ENCODE data around the gene AQP2.

AQP2 gene

GRCh38 chr12:49939707-49940106 lies 10.8 kb upstream of the AQP2 start:
- Histone ChIP-seq H3K27ac (ENCODE audit: low read depth, low read length) (no peak overlapping the region), H3K79me1 (ENCODE audit: low read length) (no peaks in the 10 kb centered on the region), H3K27me3 (ENCODE audit: insufficient read depth, low read length) (no peaks in the 10 kb centered on the region), H3K23ac (ENCODE audit: low read length) (no peak overlapping the region), H3K79me2 (ENCODE audit: control insufficient read depth, insufficient read depth, low read length, poor library complexity) (no peaks in the 10 kb centered on the region), H3K36me3 (ENCODE audit: control insufficient read depth in 1 of 2, insufficient read depth in 2 of 2, low read length in 2 of 2) (no peaks in the 10 kb centered on the region), H4K12ac (ENCODE audit: low read depth, low read length) (no peak overlapping the region), H4K91ac (ENCODE audit: low read depth, low read length) (no peak overlapping the region), H3K14ac (ENCODE audit: low read length) (no peak overlapping the region), H3K9me3 (ENCODE audit: insufficient read depth, low read depth, low read length) (no peaks in the 10 kb centered on the region), H3K4me1 (ENCODE audit: control insufficient read depth in 1 of 2, insufficient read depth in 2 of 2, low read length in 2 of 2) (no peaks in the 10 kb centered on the region), H3K18ac (ENCODE audit: low read length) (no peak overlapping the region), H4K8ac (ENCODE audit: low read depth, low read length) (no peak overlapping the region), H3K4me2 (ENCODE audit: low read length) (no peak overlapping the region), H2BK5ac (ENCODE audit: low read depth, low read length, poor library complexity) (no peak overlapping the region), H2AFZ (ENCODE audit: insufficient read depth, low read length, poor library complexity) (no peak overlapping the region), H3K4ac (ENCODE audit: low read depth, low read length) (no peak overlapping the region), H2AK5ac (ENCODE audit: low read length) (no peak overlapping the region), H2BK120ac (ENCODE audit: insufficient read depth, low read length, poor library complexity) (no peak overlapping the region), H2BK12ac (ENCODE audit: low read length) (no peak overlapping the region), H3K9ac (ENCODE audit: low read length) (no peak overlapping the region), H3K4me3 (ENCODE audit: low read depth, low read length) (no peak overlapping the region)
- WGBS (ENCODE audit: extremely low coverage, insufficient coverage, insufficient read length): no CpG with 5 or more reads among the region's 1 CpG
- DNase-seq: no peak

- Histone ChIP-seq H3K79me1 (ENCODE audit: low read length) (no peaks in the 10 kb centered on the region), H4K12ac (ENCODE audit: low read depth, low read length) (no peak overlapping the region), H3K14ac (ENCODE audit: low read length) (no peak overlapping the region), H4K8ac (ENCODE audit: low read depth, low read length) (no peak overlapping the region), H2AK5ac (ENCODE audit: low read length) (no peak overlapping the region), H3K18ac (ENCODE audit: low read length) (no peak overlapping the region), H2AFZ (ENCODE audit: insufficient read depth, low read length, poor library complexity) (no peak overlapping the region), H2BK5ac (ENCODE audit: low read depth, low read length, poor library complexity) (no peak overlapping the region), H3K4ac (ENCODE audit: low read depth, low read length) (no peak overlapping the region), H2BK120ac (ENCODE audit: insufficient read depth, low read length, poor library complexity) (no peak overlapping the region), H3K4me2 (ENCODE audit: low read length) (no peak overlapping the region), H3K27ac (ENCODE audit: low read depth, low read length) (no peak overlapping the region), H3K36me3 (ENCODE audit: control insufficient read depth in 1 of 2, insufficient read depth in 2 of 2, low read length in 2 of 2) (no peaks in the 10 kb centered on the region), H2BK12ac (ENCODE audit: low read length) (no peak overlapping the region), H3K27me3 (ENCODE audit: insufficient read depth, low read length) (no peaks in the 10 kb centered on the region), H3K9me3 (ENCODE audit: insufficient read depth, low read depth, low read length) (no peaks in the 10 kb centered on the region), H3K79me2 (ENCODE audit: control insufficient read depth, insufficient read depth, low read length, poor library complexity) (no peaks in the 10 kb centered on the region), H3K4me1 (ENCODE audit: control insufficient read depth in 1 of 2, insufficient read depth in 2 of 2, low read length in 2 of 2) (peaks cover 0 to 2% of the 10 kb centered on the region in 2 experiments), H3K9ac (ENCODE audit: low read length) (no peak overlapping the region), H3K23ac (ENCODE audit: low read length) (no peak overlapping the region), H4K91ac (ENCODE audit: low read depth, low read length) (no peak overlapping the region), H3K4me3 (ENCODE audit: low read depth, low read length) (no peak overlapping the region)
- DNase-seq: no peak
- WGBS (ENCODE audit: extremely low coverage, insufficient coverage, insufficient read length): no CpG with 5 or more reads among the region's 13 CpGs
Measured at GRCh38 chr12:49941556-49942511, 8.7 kb upstream of the AQP2 start.

- H3K79me2 ChIP-seq (ENCODE audit: control insufficient read depth, insufficient read depth, low read length, poor library complexity): no peaks in the 10 kb centered on the region
- peaks cover 0 to 2% of the 10 kb centered on the region in 2 experiments for H3K4me1 ChIP-seq (ENCODE audit: control insufficient read depth in 1 of 2, insufficient read depth in 2 of 2, low read length in 2 of 2)
- H3K9ac ChIP-seq (ENCODE audit: low read length): no peak overlapping the region
- H3K9me3 ChIP-seq (ENCODE audit: insufficient read depth, low read depth, low read length): no peaks in the 10 kb centered on the region
- H3K14ac ChIP-seq (ENCODE audit: low read length): no peak overlapping the region
- H3K4me3 ChIP-seq (ENCODE audit: low read depth, low read length): no peak overlapping the region
- H3K4me2 ChIP-seq (ENCODE audit: low read length): no peak overlapping the region
- H3K79me1 ChIP-seq (ENCODE audit: low read length): no peaks in the 10 kb centered on the region
- no peak overlapping the region for H3K27ac ChIP-seq (ENCODE audit: low read depth, low read length)
- H3K18ac ChIP-seq (ENCODE audit: low read length): no peak overlapping the region
- H4K8ac ChIP-seq (ENCODE audit: low read depth, low read length): no peak overlapping the region
- H3K36me3 ChIP-seq (ENCODE audit: control insufficient read depth in 1 of 2, insufficient read depth in 2 of 2, low read length in 2 of 2): no peaks in the 10 kb centered on the region
- no peak overlapping the region for H2BK12ac ChIP-seq (ENCODE audit: low read length)
- no CpG with 5 or more reads among the region's 3 CpGs for WGBS (ENCODE audit: extremely low coverage, insufficient coverage, insufficient read length)
- H4K91ac ChIP-seq (ENCODE audit: low read depth, low read length): no peak overlapping the region
- no peak overlapping the region for H2AFZ ChIP-seq (ENCODE audit: insufficient read depth, low read length, poor library complexity)
- H4K12ac ChIP-seq (ENCODE audit: low read depth, low read length): no peak overlapping the region
- DNase-seq: no peak
- no peak overlapping the region for H3K23ac ChIP-seq (ENCODE audit: low read length)
- H2BK120ac ChIP-seq (ENCODE audit: insufficient read depth, low read length, poor library complexity): no peak overlapping the region
- no peak overlapping the region for H2AK5ac ChIP-seq (ENCODE audit: low read length)
- H3K4ac ChIP-seq (ENCODE audit: low read depth, low read length): no peak overlapping the region
- H2BK5ac ChIP-seq (ENCODE audit: low read depth, low read length, poor library complexity): no peak overlapping the region
- H3K27me3 ChIP-seq (ENCODE audit: insufficient read depth, low read length): no peaks in the 10 kb centered on the region
Measured at GRCh38 chr12:49942512-49942893, 8.0 kb upstream of the AQP2 start.

GRCh38 chr12:49942921-49943624 lies 7.5 kb upstream of the AQP2 start:
- Histone ChIP-seq H3K27ac (ENCODE audit: low read depth, low read length) (no peak overlapping the region), H2AFZ (ENCODE audit: insufficient read depth, low read length, poor library complexity) (no peak overlapping the region), H3K23ac (ENCODE audit: low read length) (no peak overlapping the region), H3K9me3 (ENCODE audit: insufficient read depth, low read depth, low read length) (no peaks in the 10 kb centered on the region), H2BK12ac (ENCODE audit: low read length) (no peak overlapping the region), H3K4me1 (ENCODE audit: control insufficient read depth in 1 of 2, insufficient read depth in 2 of 2, low read length in 2 of 2) (peaks cover 0 to 2% of the 10 kb centered on the region in 2 experiments), H3K4me3 (ENCODE audit: low read depth, low read length) (no peak overlapping the region), H2BK5ac (ENCODE audit: low read depth, low read length, poor library complexity) (no peak overlapping the region), H4K91ac (ENCODE audit: low read depth, low read length) (no peak overlapping the region), H3K14ac (ENCODE audit: low read length) (no peak overlapping the region), H3K4me2 (ENCODE audit: low read length) (no peak overlapping the region), H3K79me2 (ENCODE audit: control insufficient read depth, insufficient read depth, low read length, poor library complexity) (no peaks in the 10 kb centered on the region), H3K79me1 (ENCODE audit: low read length) (no peaks in the 10 kb centered on the region), H3K4ac (ENCODE audit: low read depth, low read length) (no peak overlapping the region), H4K12ac (ENCODE audit: low read depth, low read length) (no peak overlapping the region), H4K8ac (ENCODE audit: low read depth, low read length) (no peak overlapping the region), H3K27me3 (ENCODE audit: insufficient read depth, low read length) (no peaks in the 10 kb centered on the region), H2AK5ac (ENCODE audit: low read length) (no peak overlapping the region), H3K36me3 (ENCODE audit: control insufficient read depth in 1 of 2, insufficient read depth in 2 of 2, low read length in 2 of 2) (no peaks in the 10 kb centered on the region), H2BK120ac (ENCODE audit: insufficient read depth, low read length, poor library complexity) (no peak overlapping the region), H3K18ac (ENCODE audit: low read length) (no peak overlapping the region), H3K9ac (ENCODE audit: low read length) (no peak overlapping the region)
- no CpG with 5 or more reads among the region's 14 CpGs for WGBS (ENCODE audit: extremely low coverage, insufficient coverage, insufficient read length)
- no peak for DNase-seq

All from trophoblast cell (in vitro differentiated cells and primary cell).